Right ventricle myocardium superior (tissue), 1 donor: ENCODE results near the gene TNIP1. TPM values are rescaled to one million over a fixed set of nuclear protein-coding genes. Genes with fewer than 3 reads are reported as not detected.

Experiments
- ATAC-seq: fragments of 200-7000 bp; cut with Tn5 transposase; one replicate; pipeline ENCODE4 v1.9.1; 2020; ENCODE audit warnings: mild to moderate bottlenecking; ENCODE audit not compliant: poor library complexity
- DNase-seq: peaks from one replicate; pipeline ENCODE4 v3.0.0-alpha.2; 2020
- intact Hi-C: fragments of 100-400 bp; cut with DNase I; formaldehyde crosslinking; loops from one replicate; pipeline ENCODE4 v1.11.2; 2022
- total RNA-seq: library from RNA; stranded (reverse); fragmentation: NEBNext Ultra II Directional; extraction: Animal tissue kit (Norgen Biotek cat#: 25700); gene quantifications from one replicate; pipeline ENCODE4 v1.2.1, GENCODE V29; 2021
- donor health status: DM: no; HTN: yes; CAD: no; lungs with severe emphysema.

TNIP1 gene
- total RNA-seq, 1 donor from 2014 or later: 126 TPM

DNA sequence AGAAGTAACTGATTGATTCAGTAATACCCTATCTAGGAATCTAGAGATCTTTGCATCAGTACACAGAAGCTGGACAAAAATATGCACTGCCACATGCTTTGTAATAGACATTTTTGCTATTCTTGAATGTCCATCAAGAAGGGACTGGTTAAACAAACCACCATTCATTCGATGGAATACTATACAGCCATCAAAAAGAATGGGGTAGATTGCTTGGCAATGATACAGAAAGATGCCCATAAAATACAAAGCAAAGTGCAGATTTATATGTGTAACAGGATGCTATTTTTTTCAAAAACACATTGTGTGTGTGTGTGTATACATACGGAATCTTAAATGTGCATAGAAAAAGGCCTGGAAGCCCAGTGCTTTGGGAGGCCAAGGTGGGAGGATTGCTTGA is 7.6 kb downstream of the TNIP1 start:
- intact Hi-C loops: no loop called here
- DNase-seq: no peak
- no peak for ATAC-seq

DNA sequence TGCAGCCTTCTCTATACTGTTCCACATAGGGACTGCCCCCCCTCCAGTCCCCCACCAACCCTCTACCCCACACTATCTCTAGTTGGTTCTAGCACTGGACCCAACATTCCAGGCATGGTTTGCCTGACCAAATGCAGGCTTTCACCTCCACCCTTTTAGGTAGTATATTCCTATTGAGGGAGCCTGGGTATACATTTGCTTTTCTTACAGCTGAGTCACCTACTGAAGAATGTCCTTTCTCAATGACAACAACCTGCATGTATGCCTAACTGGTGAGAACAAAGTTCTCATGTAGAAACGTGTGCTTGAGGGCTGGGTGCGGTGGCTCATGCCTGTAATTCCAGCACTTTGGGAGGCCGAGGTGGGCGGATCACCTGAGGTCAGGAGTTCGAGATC is 8.2 kb downstream of the TNIP1 start:
- ATAC-seq (no peak), DNase-seq (no peak)
- intact Hi-C loops: no loop called here

DNA sequence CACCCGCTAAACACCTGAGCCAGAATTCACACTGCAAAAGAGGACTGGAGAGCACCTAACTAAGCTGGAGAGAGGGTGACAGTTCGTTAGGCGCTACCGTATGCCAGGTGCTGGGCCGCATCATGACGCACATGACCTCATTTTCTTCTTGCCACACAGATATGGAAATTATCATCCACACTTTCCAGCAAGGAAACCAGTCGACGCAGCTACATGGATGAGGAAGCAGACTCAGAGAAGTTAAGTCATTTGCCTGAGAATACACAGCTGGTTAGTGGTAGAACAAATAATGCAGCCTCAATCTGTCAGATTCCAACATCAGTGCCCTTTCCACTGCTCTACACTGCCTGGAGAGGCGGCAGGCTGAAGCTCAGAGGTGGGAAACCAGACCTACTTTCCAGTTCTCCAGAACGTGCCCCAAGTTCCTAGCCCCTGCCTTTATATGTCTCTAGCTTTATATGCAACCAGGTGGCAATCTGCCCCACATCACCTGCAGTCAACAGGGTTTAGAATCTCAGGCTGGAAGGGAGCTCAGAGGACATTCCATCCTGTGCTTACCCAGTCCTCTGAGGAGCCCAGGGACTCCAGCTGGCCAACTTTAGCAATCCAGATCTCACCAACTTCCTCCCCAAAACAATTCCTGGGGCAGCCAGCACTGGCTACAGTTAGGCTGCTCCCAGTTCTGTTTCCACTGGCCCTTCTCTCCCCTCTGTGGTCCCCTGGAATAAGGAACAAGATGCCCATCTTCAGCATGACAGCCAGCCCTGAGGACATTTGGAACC is 8.8 kb downstream of the TNIP1 start:
- DNase-seq (no peak), ATAC-seq (no peak)
- intact Hi-C loops: no loop called here

DNA sequence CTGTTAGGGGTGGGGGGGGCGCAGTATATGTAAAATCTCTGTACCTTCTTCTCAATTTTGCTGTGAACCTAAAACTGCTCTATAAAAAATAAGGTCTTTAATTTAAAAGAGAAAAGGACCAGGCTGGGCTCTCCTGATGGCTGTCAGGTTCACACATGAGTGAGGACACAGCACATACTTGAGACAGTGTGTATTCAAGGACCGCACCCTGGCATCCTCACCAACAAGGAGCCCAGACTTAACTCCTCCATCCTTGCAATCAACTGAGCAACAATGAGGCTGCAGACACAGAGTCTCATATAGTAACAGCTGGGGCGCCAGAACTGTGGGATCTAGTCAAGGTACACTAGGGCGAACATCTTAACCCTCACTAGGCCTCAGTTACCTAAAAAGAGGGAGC is 9.8 kb downstream of the TNIP1 start:
- no peak for DNase-seq
- no peak for ATAC-seq
- intact Hi-C loops: no loop called here

DNA sequence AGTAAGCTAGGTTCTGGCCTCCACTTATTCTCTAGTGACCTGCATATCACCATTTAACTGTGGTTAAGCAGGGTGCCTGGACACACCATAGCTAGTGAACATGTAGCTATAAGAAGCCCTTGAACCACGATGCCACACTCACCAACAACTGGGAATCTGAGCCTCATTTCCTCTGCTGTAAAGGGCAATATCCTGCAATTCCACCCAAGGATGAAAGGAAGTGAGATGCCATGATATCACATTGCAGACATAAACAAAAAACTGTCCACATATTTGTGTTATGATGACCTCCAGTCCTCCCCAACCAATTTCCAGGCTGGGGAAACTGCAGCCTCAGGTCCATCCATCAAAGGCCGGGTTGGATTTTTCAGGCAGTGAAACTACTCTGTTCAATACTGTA is 10.4 kb downstream of the TNIP1 start:
- intact Hi-C loops: no loop called here
- no peak for DNase-seq
- no peak for ATAC-seq

DNA sequence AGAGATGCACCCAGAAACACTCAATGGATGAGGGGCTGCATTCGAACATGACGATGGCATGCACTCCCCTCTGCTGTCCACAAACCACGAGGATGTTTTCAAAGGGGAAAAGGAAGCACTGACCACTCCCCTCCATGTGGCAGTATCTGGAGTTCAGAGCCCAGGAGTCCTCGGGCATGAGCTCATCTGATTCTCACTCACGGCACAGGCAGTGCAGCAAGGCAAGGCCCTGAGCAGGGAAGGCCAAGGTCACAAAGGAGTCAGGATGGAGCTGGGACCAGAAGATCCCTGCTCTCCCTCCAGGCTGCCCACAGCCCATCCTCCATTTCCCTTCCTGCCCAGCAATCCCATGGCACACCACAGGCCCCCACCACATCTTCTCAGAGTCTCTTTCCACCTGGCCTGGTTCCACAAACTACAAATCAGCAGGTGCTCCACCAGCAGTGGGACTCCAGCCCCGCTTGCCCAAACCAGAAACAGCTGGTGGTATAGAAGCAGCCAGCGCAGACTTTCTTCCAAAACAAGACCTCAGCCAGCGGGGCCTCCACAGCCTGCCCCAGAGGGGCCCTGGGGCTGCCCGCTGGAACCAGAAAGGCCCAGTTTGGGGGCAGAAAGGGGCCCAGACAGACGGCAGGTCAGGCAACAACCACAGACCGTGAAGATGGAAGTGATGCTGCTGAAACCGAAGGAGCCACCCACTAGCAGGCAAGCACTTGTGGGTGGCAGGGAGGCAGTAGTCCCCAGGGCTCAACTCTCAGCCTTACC is 12.2 kb downstream of the TNIP1 start:
- ATAC-seq (peak; percentile 53), DNase-seq (no peak)
- intact Hi-C loops: no loop called here

DNA sequence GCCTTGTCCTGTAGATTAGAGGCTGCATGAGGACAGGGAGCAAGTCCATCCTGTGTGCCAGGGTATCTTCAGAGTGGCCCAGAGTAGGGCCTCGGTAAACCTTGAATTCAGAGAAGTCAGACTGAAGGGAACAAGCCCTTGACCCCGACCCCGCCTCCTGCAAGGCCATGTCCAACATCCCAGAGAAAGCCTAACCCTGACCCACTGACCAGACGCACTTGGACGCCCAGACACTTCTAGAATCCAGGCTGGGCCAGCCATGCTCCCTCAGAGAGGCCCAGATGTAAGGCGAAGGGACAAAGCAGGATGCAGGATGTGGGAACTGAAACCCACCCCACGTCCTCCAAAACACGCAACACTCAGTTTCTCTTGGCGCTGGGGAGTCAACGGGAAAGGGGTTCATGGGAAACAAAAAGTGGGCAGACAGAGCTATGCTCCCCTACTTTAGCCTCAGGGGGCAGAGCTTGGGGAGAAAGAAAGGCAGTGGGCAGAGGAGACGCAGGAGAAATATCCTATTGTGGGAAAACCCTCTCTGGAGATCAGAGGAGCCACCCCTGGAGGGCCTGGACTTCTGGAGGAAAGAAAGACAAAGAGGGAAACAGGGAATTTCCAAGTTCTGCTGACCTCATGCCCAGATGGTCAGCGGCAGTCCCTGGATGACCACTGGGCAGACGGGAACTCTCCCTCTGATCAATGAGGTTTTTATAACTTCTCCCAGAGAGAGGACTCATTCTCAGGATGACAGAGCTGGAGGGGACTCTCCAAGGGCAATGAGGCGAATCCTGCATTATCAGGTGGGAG is 13.0 kb downstream of the TNIP1 start:
- no peak for ATAC-seq
- intact Hi-C loops: no loop called here
- no peak for DNase-seq

DNA sequence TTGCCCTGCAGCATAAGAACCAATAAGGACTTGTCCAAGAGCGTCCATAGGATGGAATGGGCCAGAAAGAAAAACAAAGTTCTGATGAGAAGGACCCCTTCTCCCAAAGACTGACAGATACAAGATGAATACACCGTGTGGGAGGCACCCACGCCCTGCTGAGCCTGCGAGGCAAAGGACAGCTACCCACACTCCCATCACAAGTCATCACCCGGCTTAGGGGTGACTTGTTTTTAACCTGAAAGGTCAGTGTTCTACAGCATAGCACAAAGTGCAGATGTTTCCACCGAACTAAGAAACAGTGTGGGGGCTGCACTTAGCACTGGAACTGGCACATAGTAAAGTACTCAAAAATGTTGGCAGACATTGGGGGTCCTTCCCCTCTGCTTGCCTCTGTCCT is 13.9 kb downstream of the TNIP1 start:
- intact Hi-C loops: no loop called here
- DNase-seq: no peak

DNA sequence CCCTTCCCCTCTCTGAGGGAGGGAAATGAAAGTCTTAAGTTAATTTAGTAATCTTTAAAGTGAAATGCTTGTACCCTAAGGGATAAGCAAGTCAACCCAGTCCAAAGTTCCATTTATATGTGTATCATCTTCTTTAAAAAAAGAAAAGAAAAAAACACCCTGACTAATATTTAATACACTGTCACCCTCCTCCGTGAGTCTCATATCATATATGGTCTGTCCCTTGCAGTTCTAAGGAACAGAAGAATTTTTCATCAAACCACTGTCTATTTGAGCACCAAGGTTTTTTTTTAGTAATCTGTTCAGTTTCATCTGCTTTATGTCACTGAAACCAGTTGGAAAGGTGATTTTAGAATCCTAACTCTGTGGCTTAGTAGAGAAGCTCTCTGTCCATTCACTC is 15.2 kb downstream of the TNIP1 start:
- no peak for DNase-seq
- intact Hi-C loops: no loop called here
- ATAC-seq: no peak

More for the DNA sequence above, 13.9 kb downstream of the TNIP1 start:
- no peak for ATAC-seq

DNA sequence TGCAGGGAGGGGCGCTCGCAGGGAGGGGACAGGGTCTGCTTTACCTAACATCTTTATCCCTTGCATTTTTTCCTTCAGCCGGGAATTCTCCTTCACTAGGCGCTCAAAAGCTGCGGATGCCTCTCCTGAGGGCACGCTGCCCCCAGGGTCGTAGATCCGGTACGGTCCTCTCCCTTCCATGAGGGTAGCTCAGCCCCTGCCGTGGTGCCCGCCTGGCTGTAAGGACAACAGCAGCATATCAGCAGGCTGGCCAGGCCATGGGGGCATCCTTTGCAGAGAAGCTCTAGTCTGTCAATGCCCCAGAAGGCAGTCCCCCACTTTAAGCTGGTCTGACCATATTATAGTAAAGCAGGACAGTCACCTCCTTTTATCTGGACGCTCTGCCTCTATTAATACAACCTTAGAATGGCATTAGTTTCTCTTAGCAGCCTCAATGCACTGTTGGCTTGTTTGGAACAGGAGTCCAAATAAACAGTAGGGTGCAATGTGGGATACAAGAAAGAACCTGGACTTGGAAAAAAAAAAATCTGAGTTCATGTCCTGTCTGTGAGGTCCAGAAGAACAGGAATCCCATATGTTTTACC is 15.8 kb downstream of the TNIP1 start:
- ATAC-seq: no peak
- intact Hi-C loops: no loop called here

DNA sequence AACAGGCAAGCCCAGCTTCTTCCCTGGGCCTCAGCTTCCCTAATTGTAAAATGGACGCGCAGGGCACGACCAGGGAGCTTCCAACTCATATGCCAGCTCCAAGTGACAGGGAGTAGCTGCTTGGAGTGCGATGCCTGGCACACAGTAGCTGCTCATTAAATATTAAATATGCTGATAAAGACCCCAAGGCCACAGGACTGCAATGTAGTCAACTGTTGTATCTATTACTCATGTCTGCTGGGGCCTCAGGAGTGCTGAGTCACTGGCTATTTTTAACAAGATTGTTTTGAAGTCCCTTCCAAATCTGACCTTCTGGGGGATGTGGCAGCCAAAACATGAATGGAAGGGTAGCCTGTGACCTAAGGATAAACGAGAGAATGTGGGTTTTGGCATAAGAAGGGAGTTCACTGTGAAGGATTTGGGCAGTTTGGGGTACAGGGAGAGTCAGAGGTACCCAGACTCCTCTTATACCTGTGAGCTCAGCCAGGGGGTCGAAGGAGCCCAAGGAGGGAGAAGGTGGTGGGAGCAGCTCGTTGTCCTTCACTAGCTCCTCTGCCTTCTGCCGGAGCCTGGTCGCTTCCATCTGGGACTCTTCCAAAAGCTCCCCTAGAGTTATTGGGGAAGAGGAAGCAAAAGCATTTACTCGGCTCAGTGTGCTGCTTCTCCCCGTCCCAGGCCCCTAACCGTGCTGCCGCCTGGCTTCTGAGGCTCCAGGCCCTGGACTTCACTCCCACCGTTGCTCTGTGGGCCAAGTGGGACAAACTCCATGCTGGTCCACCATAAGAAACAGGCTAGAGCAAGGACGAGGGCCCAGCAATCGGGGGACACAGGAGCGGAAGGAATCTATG is 17.5 kb downstream of the TNIP1 start:
- DNase-seq: no peak
- ATAC-seq: peak; percentile 73
- intact Hi-C loops: no loop called here

More for the DNA sequence above, 15.8 kb downstream of the TNIP1 start:
- DNase-seq: no peak

DNA sequence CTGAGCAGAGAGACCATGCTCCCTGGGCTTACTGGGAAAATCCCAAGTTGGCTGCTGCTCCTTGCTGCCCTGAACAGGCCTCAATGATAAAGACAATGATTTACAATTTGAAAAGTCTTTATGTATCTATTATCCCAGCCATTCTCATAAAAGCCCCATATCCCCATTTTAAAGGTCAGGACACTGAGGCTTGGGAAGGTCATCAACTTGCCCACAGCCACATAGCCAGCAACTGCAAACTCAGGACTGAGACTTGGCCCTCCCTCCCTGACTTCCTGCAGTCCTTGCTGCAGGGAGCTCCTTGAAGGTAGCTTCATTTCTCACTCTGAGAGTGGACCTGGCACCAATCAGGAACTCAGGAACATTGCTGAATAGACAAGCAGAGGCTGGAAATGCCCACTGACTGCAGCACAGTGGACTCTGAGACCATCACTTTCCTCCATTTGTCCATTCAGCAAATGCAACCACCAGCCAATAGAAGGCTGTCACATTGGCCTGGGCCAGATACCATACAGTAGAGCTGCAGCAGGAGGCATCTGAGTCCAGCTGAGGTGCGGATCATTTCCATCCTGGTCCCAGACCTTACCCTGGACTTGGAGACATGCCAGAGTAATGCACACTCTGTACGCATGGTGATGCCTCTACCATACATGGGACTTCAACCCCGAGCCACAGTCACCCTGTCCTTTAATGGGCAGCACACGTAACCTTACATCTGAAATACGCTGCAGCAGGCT is 18.3 kb downstream of the TNIP1 start:
- ATAC-seq: peak; percentile 3
- intact Hi-C loops: no loop called here
- no peak for DNase-seq

DNA sequence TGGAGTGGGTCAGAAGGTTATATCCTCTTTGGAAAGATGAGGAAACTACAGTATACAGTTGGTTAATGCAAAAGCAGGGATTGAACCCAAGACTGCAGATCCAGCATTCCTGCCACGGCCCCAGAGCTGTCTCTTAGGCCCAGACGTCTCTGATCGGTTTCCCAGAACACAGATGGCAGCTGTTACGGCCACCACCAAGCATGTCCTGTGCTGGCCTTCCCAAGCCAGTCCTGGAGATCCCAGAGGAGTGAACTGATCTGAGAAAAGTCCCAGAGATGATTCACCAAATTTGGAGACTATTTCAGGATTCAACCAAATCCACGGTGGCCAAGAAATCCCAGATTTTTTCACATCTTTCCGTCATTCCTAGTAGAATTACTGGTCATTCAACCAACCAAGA is 20.1 kb downstream of the TNIP1 start:
- ATAC-seq (no peak), DNase-seq (no peak)
- intact Hi-C loops: no loop called here

DNA sequence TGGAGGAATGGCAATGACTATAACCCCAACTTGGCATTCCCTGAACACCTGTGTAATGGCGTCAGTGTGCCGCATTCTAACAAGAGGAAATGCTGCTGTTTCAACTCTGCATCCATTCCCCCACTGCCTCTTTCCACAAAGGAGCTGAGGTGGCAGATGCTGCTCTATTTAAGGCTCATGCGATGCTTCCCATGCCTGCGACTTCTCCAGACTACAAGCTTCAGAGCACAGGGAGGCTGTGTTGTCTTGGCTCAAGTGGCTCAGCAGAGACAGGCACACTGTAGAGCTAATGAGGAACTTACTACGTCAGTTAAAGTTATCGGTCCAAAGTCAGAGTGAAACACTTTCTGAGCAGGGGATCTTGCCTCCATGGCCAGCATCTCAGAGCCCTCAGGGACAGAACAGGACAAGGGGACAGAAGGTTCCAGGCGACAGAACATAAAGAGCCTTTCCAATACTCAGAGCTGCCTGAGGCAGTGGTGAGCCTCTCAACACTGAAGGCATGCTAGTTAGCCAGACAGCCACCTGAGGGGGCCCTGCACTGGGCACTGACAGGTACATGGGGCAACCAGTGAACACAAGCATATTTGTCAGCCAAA is 21.8 kb downstream of the TNIP1 start:
- peak; percentile 17 for ATAC-seq
- intact Hi-C loops: no loop called here

DNA sequence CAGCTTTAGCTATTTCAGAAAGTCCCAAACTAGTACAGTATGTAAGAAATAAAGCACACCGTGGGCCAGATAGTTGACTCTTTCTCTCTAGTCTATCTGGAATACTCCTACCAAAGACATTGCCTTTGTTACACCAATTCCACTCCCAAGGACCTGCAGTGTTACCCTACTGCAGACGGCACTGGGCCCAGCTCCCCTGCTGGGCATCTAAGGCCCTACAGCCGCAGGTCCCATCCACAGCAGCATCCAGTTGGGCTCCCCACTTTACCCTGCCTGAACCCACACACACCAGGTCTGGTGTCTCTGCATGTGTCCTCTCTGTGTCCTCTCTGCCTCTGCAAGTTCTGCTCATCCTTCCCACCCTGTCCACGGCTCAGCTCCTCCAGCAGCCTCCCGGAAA is 22.5 kb downstream of the TNIP1 start:
- ATAC-seq (no peak), DNase-seq (no peak)
- intact Hi-C loops: no loop called here

More for the DNA sequence above, 21.8 kb downstream of the TNIP1 start:
- DNase-seq: no peak

DNA sequence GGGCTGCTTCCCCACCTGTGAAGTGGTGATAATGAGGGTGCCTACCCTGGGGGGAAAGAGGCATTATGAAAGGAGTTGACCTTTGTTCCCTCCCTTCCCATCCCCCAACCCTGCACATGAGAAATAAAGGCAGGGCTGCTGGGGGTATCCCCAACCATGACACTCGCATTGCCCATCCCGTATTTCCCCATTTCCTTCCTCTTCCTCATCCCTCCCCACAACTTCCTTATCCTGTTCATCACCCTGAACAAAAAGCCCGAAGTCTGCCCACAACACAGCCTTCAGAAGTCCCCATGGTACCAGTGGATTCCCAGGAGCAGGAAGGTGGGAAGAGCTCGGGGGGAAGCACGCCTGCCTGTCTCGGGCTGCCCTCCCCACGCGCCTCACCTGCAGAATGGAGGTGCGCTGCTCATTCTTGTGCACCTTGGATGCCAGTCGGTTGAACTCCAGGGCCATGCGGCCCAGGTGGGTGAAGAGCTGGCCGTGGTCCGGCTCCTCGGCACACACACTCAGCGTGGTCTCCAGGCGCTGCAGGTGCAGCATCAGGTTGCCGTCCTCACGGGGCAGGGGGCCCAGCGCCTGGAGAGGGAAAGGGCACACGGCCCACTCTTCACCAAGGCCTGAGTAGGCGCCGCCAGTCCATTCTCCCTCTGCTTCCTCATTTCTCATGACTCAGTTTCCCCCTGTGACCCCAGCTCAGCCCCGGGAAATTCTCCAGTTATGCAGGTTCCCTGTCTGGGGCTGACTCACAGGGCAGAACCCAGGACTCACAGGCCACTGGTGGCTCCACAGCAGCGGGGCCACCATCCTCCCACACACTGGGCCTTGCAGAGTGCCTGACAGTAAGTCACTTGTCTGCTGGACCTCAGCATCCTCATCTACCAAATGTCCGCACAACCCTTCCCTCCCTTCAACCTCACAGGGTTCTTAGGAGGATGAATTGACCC is 24.2 kb downstream of the TNIP1 start:
- ATAC-seq: no peak
- DNase-seq: no peak
- intact Hi-C loops: no loop called here
